Sigmoid colon (tissue), 7 donors: ENCODE measurements around the gene NDUFB8. TPM values are rescaled to one million over a fixed set of nuclear protein-coding genes. Genes with fewer than 3 reads are reported as not detected.

Experiments
- DNase-seq: peaks from one replicate; pipeline ENCODE4 v3.0.0-alpha.2; 2019
- H3K27ac ChIP-seq, 4 donors: fragments of 200-600 bp; sonication (generic); one replicate each; pipeline ENCODE4 v1.5.1; 2016 to 2019; ENCODE audit warnings: mild to moderate bottlenecking in 1 of 4
- H3K27me3 ChIP-seq, 3 donors: fragments of 200-600 bp; sonication (generic); one replicate each; pipeline ENCODE4 v1.5.1; 2019; ENCODE audit warnings: mild to moderate bottlenecking in 1 of 3
- H3K36me3 ChIP-seq, 4 donors: fragments of 200-600 bp; sonication (generic); one replicate each; pipeline ENCODE4 v1.5.1; 2016 to 2019
- H3K4me1 ChIP-seq, 4 donors: fragments of 200-600 bp; sonication (generic); one replicate each; pipeline ENCODE4 v1.5.1; 2017 to 2019
- H3K4me3 ChIP-seq, 4 donors: fragments of 200-600 bp; sonication (generic); one replicate each; pipeline ENCODE4 v1.5.1; 2017 to 2019; ENCODE audit warnings: mild to moderate bottlenecking in 2 of 4, moderate library complexity in 1 of 4
- H3K9me3 ChIP-seq, 4 donors: fragments of 200-600 bp in 3 of 4; sonication (generic) in 3 of 4; one replicate each; pipeline versions ENCODE4 v1.5.1 to v1.6.1; 2013 to 2019
- CTCF ChIP-seq, 4 experiments: fragments of 450-650 bp in 3 of 4; fragments of 200-600 bp in 1 of 4; IDR thresholded peaks; one replicate each; pipeline ENCODE4 v1.5.1; 2016 to 2019; ENCODE audit warnings: antibody characterized with exemption in 4 of 4, mild to moderate bottlenecking in 3 of 4, moderate library complexity in 2 of 4
- EP300 ChIP-seq, 4 donors: sonication (generic); formaldehyde crosslinking; IDR thresholded peaks; one replicate each; pipeline ENCODE4 v1.6.1; 2017; ENCODE audit warnings: antibody characterized with exemption in 4 of 4
- POLR2A ChIP-seq, 2 donors: fragments of 450-650 bp; IDR thresholded peaks; one replicate each; pipeline ENCODE4 v1.6.1; 2016; ENCODE audit warnings: antibody characterized with exemption in 2 of 2, mild to moderate bottlenecking in 2 of 2, moderate library complexity in 2 of 2
- POLR2AphosphoS5 ChIP-seq, 4 donors: sonication (generic); formaldehyde crosslinking; IDR thresholded peaks; one replicate each; pipeline ENCODE4 v1.6.1; 2017; ENCODE audit warnings: antibody characterized with exemption in 4 of 4
- WGBS, 2 donors: extraction: QIAGEN DNeasy Blood & Tissue Kit; methylation state at CpG; one replicate each; pipeline ENCODE4 v1.1.7; 2013; 5-methylcytosine and 5-hydroxymethylcytosine counted together
- intact Hi-C: fragments of 100-400 bp; cut with DNase I; formaldehyde crosslinking; loops from one replicate; pipeline ENCODE4 v1.15.1; 2023
- polyA plus RNA-seq, 3 donors: library from polyadenylated mRNA; stranded (reverse); fragments of 200-250 nt; gene quantifications; one replicate each; pipeline ENCODE4 v1.2.3, GENCODE V29; 2013
- total RNA-seq, 4 donors: library from RNA; depleted of rRNA; stranded (reverse); fragments of >200 nt; gene quantifications; one replicate each; pipeline ENCODE4 v1.1.0, GENCODE V29; 2016
- donor health status: healthy with polysubstance abuse.
- donor health status: Bipolar disorder and iron deficiency.
- donor health status: healthy.

Gene NDUFB8
- total and polyA plus RNA-seq, 7 donors: 232 to 449 (median 359) TPM

- TF ChIP-seq POLR2AphosphoS5 (IDR thresholded peaks at IDR 0.05) (no peak), CTCF (IDR thresholded peaks at IDR 0.05) (no peak), POLR2A (IDR thresholded peaks at IDR 0.05) (no peak), EP300 (IDR thresholded peaks at IDR 0.05) (no peak)
- H3K9me3 ChIP-seq: no peaks in the 10 kb centered on the region
- DNase-seq: no peak
- intact Hi-C loops: no loop called here
- peaks cover 0 to 63% (median 34%) of the 10 kb centered on the region in 4 donors for H3K36me3 ChIP-seq
- peaks cover 0 to 5% (median 0%) of the 10 kb centered on the region in 3 donors for H3K27me3 ChIP-seq
- peaks cover 0 to 7% (median 4%) of the 10 kb centered on the region in 4 donors for H3K4me1 ChIP-seq
- no peak overlapping the region for H3K4me3 ChIP-seq
- H3K27ac ChIP-seq: no peak overlapping the region
- 92 to 94% methylated on average over 6 of the region's 6 CpGs for WGBS, 2 donors
Observed at GRCh38 chr10:100487529-100487928, 42.1 kb downstream of the NDUFB8 start.

GRCh38 chr10:100485801-100486495, 43.7 kb downstream of the NDUFB8 start:
- H3K4me1 ChIP-seq: peaks cover 0 to 16% (median 15%) of the 10 kb centered on the region in 4 donors
- 87 to 94% methylated on average over 10 of the region's 10 CpGs for WGBS, 2 donors
- no peak for TF ChIP-seq CTCF (IDR thresholded peaks at IDR 0.05)
- no peak for TF ChIP-seq POLR2AphosphoS5 (IDR thresholded peaks at IDR 0.05)
- no peak for TF ChIP-seq POLR2A (IDR thresholded peaks at IDR 0.05)
- no peak for TF ChIP-seq EP300 (IDR thresholded peaks at IDR 0.05)
- DNase-seq: no peak
- H3K27ac ChIP-seq: no peak overlapping the region
- intact Hi-C loops: no loop called here
- H3K9me3 ChIP-seq: no peaks in the 10 kb centered on the region
- H3K4me3 ChIP-seq: no peak overlapping the region
- H3K36me3 ChIP-seq: peaks cover 0 to 50% (median 34%) of the 10 kb centered on the region in 4 donors
- H3K27me3 ChIP-seq: peaks cover 0 to 14% (median 1%) of the 10 kb centered on the region in 3 donors

DNA sequence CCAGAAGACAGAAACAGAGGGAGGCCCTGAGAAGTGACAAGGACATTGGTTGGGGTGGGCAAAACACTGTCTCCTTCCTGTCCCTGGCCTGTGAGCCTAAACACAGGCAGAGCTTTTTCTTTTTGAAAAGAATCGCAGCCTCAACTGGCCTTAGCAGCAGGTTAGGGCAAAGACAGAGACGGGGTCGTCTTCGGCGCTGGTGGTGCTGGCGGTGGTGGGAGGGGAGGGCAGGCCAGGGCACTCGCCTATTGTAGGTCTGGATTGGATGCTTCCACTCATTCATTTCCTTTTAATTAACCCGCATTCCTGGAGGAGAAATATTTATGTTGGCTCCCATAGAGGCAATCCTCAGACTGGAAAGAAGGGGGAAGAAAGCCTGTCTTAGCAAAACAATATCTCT, 44.3 kb downstream of the NDUFB8 start:
- intact Hi-C loops: no loop called here
- no peak overlapping the region for H3K4me3 ChIP-seq
- WGBS, 2 donors: 81 to 94% methylated on average over 8 of the region's 8 CpGs
- H3K27ac ChIP-seq: no peak overlapping the region
- no peak for DNase-seq
- H3K4me1 ChIP-seq: peaks cover 0 to 16% (median 15%) of the 10 kb centered on the region in 4 donors
- peaks cover 0 to 44% (median 32%) of the 10 kb centered on the region in 4 donors for H3K36me3 ChIP-seq
- TF ChIP-seq POLR2A (IDR thresholded peaks at IDR 0.05) (no peak), EP300 (IDR thresholded peaks at IDR 0.05) (no peak), POLR2AphosphoS5 (IDR thresholded peaks at IDR 0.05) (no peak), CTCF (IDR thresholded peaks at IDR 0.05) (no peak)
- H3K9me3 ChIP-seq: no peaks in the 10 kb centered on the region
- peaks cover 0 to 20% (median 7%) of the 10 kb centered on the region in 3 donors for H3K27me3 ChIP-seq

- no peak for TF ChIP-seq POLR2AphosphoS5 (IDR thresholded peaks at IDR 0.05)
- no peak for TF ChIP-seq CTCF (IDR thresholded peaks at IDR 0.05)
- no peak for TF ChIP-seq EP300 (IDR thresholded peaks at IDR 0.05)
- no peak for TF ChIP-seq POLR2A (IDR thresholded peaks at IDR 0.05)
- Histone ChIP-seq H3K27me3 (peaks cover 6 to 33% (median 13%) of the 10 kb centered on the region in 3 donors), H3K36me3 (peaks cover 0 to 31% (median 21%) of the 10 kb centered on the region in 4 donors), H3K4me3 (no peak overlapping the region), H3K4me1 (peaks cover 0 to 16% (median 15%) of the 10 kb centered on the region in 4 donors), H3K9me3 (no peaks in the 10 kb centered on the region), H3K27ac (no peak overlapping the region)
- WGBS, 2 donors: 84 to 85% methylated on average over 5 of the region's 5 CpGs
- no peak for DNase-seq
- intact Hi-C loops: no loop called here
Observed at GRCh38 chr10:100483876-100484666, 45.6 kb downstream of the NDUFB8 start.
